ENCODE data around the gene CDCA8. TPM values are rescaled to one million over a fixed set of nuclear protein-coding genes. Genes with fewer than 3 reads are reported as not detected.

Gene CDCA8
- total and polyA plus RNA-seq, 2 donors (not counting 3 experiments of a cell fraction or from before 2014, with no cell fraction given): 38.5 to 45.7 TPM

GRCh38 chr1:37670133-37670532, 22.2 kb upstream of the CDCA8 start:
- dilution Hi-C loops (cut with MboI; ENCODE audit: extremely low pct_ligation_motif_present, low sequenced_read_pairs) (no loop called here), intact Hi-C loops (cut with micrococcal nuclease) (no loop called here)
- H3K9ac ChIP-seq (replicated peaks; ENCODE audit: extremely low read depth, insufficient read depth, low read length): no peak overlapping the region
- no peak for FAIRE-seq
- DNase-seq (ENCODE audit: low read depth, low spot score): no peak
- H2AFZ ChIP-seq (ENCODE audit: low read depth, low read length): no peak overlapping the region
- ChIA-PET CTCF (interaction anchor here (3.7 kb wide), 1 partner anchor 12 kb away, joined by 16 read pairs; no protein-coding TSS in a partner anchor), POLR2A (no interaction called here)
- H3K4me3 ChIP-seq (replicated peaks in 1 of 3; ENCODE audit: insufficient read depth in 1 of 3, low read depth in 1 of 3, low read length in 3 of 3): no peak overlapping the region
- no TSS peak for BruUV-seq (replicated peaks)
- H3K9me1 ChIP-seq (replicated peaks; ENCODE audit: control insufficient read depth, extremely low read depth, insufficient read depth, low read length): no peaks in the 10 kb centered on the region
- H3K79me2 ChIP-seq (ENCODE audit: control insufficient read depth, insufficient read depth, low read length): no peaks in the 10 kb centered on the region
- H3K27me3 ChIP-seq (ENCODE audit: control insufficient read depth in 2 of 2, insufficient read depth in 2 of 2, low read length in 2 of 2): peaks cover 0 to 2% of the 10 kb centered on the region in 2 experiments
- no peaks in the 10 kb centered on the region for H3K36me3 ChIP-seq (ENCODE audit: control insufficient read depth in 2 of 2, extremely low read depth in 1 of 2, insufficient read depth in 2 of 2, low read length in 2 of 2)
- no peak overlapping the region for H3K4me2 ChIP-seq (ENCODE audit: insufficient read depth, low read length)
- H3K4me1 ChIP-seq (ENCODE audit: control insufficient read depth, extremely low read depth, insufficient read depth, low read length): no peaks in the 10 kb centered on the region
- H3K9me3 ChIP-seq (replicated peaks; ENCODE audit: control insufficient read depth, insufficient read depth, low read length): no peaks in the 10 kb centered on the region
- no peaks in the 10 kb centered on the region for H4K20me1 ChIP-seq (replicated peaks; ENCODE audit: control insufficient read depth, extremely low read depth, insufficient read depth, low read length)
- no peak overlapping the region for H3K27ac ChIP-seq (ENCODE audit: insufficient read depth, low read depth, low read length)
- TF ChIP-seq JUN (IDR thresholded peaks at IDR 0.05; ENCODE audit: borderline replicate concordance, insufficient read depth, insufficient read length, low read depth): no peak
- TF ChIP-seq EZH2 (IDR thresholded peaks at IDR 0.05; ENCODE audit: borderline replicate concordance, low read depth, low read length, severe bottlenecking): no peak

GRCh38 chr1:37671261-37671660, 21.1 kb upstream of the CDCA8 start:
- intact Hi-C loops (cut with micrococcal nuclease): no loop called here
- Histone ChIP-seq H3K4me2 (ENCODE audit: insufficient read depth, low read length) (no peak overlapping the region), H3K9ac (replicated peaks; ENCODE audit: extremely low read depth, insufficient read depth, low read length) (no peak overlapping the region), H3K27me3 (ENCODE audit: control insufficient read depth in 2 of 2, insufficient read depth in 2 of 2, low read length in 2 of 2) (peaks cover under 1 to 2% of the 10 kb centered on the region in 2 experiments), H2AFZ (ENCODE audit: low read depth, low read length) (no peak overlapping the region), H3K4me3 (replicated peaks in 1 of 3; ENCODE audit: insufficient read depth in 1 of 3, low read depth in 1 of 3, low read length in 3 of 3) (no peak overlapping the region), H4K20me1 (replicated peaks; ENCODE audit: control insufficient read depth, extremely low read depth, insufficient read depth, low read length) (no peaks in the 10 kb centered on the region), H3K4me1 (ENCODE audit: control insufficient read depth, extremely low read depth, insufficient read depth, low read length) (no peaks in the 10 kb centered on the region), H3K9me3 (replicated peaks; ENCODE audit: control insufficient read depth, insufficient read depth, low read length) (no peaks in the 10 kb centered on the region), H3K9me1 (replicated peaks; ENCODE audit: control insufficient read depth, extremely low read depth, insufficient read depth, low read length) (no peaks in the 10 kb centered on the region), H3K27ac (ENCODE audit: insufficient read depth, low read depth, low read length) (no peak overlapping the region), H3K79me2 (ENCODE audit: control insufficient read depth, insufficient read depth, low read length) (no peaks in the 10 kb centered on the region), H3K36me3 (ENCODE audit: control insufficient read depth in 2 of 2, extremely low read depth in 1 of 2, insufficient read depth in 2 of 2, low read length in 2 of 2) (no peaks in the 10 kb centered on the region)
- ChIA-PET POLR2A (no interaction called here), CTCF (interaction anchor here (3.7 kb wide), 1 partner anchor 11 kb away, joined by 16 read pairs; no protein-coding TSS in a partner anchor)
- no peak for DNase-seq (ENCODE audit: low read depth, low spot score)
- dilution Hi-C loops (cut with MboI; ENCODE audit: extremely low pct_ligation_motif_present, low sequenced_read_pairs): no loop called here
- no peak for FAIRE-seq
- no TSS peak for BruUV-seq (replicated peaks)
- TF ChIP-seq POLR2AphosphoS5 (IDR thresholded peaks at IDR 0.05; ENCODE audit: insufficient read depth, low read depth, low read length) (no peak), EZH2 (IDR thresholded peaks at IDR 0.05; ENCODE audit: borderline replicate concordance, low read depth, low read length, severe bottlenecking) (no peak), GATA2 (IDR thresholded peaks at IDR 0.05; ENCODE audit: insufficient read depth, insufficient read length, low read depth, low read length) (no peak), JUN (IDR thresholded peaks at IDR 0.05; ENCODE audit: borderline replicate concordance, insufficient read depth, insufficient read length, low read depth) (peak; percentile 26)
- TF ChIP-seq, protein P1, sequence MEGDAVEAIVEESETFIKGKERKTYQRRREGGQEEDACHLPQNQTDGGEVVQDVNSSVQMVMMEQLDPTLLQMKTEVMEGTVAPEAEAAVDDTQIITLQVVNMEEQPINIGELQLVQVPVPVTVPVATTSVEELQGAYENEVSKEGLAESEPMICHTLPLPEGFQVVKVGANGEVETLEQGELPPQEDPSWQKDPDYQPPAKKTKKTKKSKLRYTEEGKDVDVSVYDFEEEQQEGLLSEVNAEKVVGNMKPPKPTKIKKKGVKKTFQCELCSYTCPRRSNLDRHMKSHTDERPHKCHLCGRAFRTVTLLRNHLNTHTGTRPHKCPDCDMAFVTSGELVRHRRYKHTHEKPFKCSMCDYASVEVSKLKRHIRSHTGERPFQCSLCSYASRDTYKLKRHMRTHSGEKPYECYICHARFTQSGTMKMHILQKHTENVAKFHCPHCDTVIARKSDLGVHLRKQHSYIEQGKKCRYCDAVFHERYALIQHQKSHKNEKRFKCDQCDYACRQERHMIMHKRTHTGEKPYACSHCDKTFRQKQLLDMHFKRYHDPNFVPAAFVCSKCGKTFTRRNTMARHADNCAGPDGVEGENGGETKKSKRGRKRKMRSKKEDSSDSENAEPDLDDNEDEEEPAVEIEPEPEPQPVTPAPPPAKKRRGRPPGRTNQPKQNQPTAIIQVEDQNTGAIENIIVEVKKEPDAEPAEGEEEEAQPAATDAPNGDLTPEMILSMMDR (IDR thresholded peaks at IDR 0.05; ENCODE audit: extremely low read depth in 1 of 2, insufficient read depth in 1 of 2, low read depth in 1 of 2, low read length in 2 of 2): no peak

All from endothelial cell of umbilical vein (primary cell).